NT2/D1 (cell line): ENCODE measurements around the gene IRF2.

ENCODE experiments used
- DNase-seq: peaks from one replicate; pipeline ENCODE4 v3.0.0-alpha.2; 2011; ENCODE audit warnings: low read depth, low spot score
- H3K27me3 ChIP-seq: 2 replicates; pipeline ENCODE4 v1.6.0; 2011; ENCODE audit warnings: mild to moderate bottlenecking; ENCODE audit not compliant: insufficient read length, insufficient read depth
- H3K36me3 ChIP-seq: 2 replicates; pipeline ENCODE4 v1.6.1; 2011; ENCODE audit warnings: mild to moderate bottlenecking, low read length, mixed read lengths; ENCODE audit not compliant: insufficient read depth, insufficient read length
- H3K4me1 ChIP-seq: 2 replicates; pipeline ENCODE4 v1.5.1; 2011; ENCODE audit not compliant: insufficient read depth, insufficient read length
- H3K4me3 ChIP-seq: 2 replicates; pipeline ENCODE4 v1.5.1; 2011; ENCODE audit warnings: low read depth; ENCODE audit not compliant: insufficient read length
- H3K9ac ChIP-seq: 2 replicates; pipeline ENCODE4 v1.6.0; 2011; ENCODE audit warnings: low read depth; ENCODE audit not compliant: insufficient read length
- H3K9me3 ChIP-seq: 2 replicates; pipeline ENCODE4 v1.5.1; 2011; ENCODE audit warnings: mild to moderate bottlenecking, low read length; ENCODE audit not compliant: insufficient read depth
- SUZ12 ChIP-seq: IDR thresholded peaks from 2 replicates; pipeline ENCODE4 v1.6.1; 2011; ENCODE audit not compliant: insufficient read length, insufficient read depth; ENCODE audit errors: extremely low read depth
- YY1 ChIP-seq: IDR thresholded peaks from 2 replicates; pipeline ENCODE4 v1.6.1; 2011; ENCODE audit not compliant: insufficient read length, insufficient read depth
- ZNF274 ChIP-seq: IDR thresholded peaks from 2 replicates; pipeline ENCODE4 v1.6.1; 2011; ENCODE audit warnings: mild to moderate bottlenecking, low read depth, low read length

The IRF2 gene

DNA sequence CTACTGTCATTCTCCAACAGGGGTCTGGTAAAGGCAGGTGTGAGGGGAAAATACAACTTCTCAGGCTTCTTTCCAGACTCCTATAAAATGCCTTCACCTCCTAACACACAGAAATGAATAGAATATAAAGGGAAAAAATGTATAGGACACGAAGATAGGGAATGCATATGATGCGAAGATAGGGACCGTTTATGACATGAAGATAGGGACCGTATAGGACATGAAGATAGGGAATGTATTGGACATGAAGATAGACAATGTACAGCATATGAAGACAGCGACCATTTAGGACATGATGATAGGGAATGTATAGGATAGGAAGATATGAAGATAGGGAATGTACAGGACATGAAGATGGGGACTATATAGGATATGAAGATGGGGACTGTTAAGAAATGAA, 10.5 kb downstream of the IRF2 start:
- no peak overlapping the region for H3K9ac ChIP-seq
- H3K36me3 ChIP-seq = no peaks in the 10 kb centered on the region
- no peak for DNase-seq
- H3K9me3 ChIP-seq = no peaks in the 10 kb centered on the region
- no peaks in the 10 kb centered on the region for H3K27me3 ChIP-seq
- H3K4me3 ChIP-seq = no peak overlapping the region
- no peaks in the 10 kb centered on the region for H3K4me1 ChIP-seq
- TF ChIP-seq YY1 (no peak), ZNF274 (no peak), SUZ12 (no peak)

DNA sequence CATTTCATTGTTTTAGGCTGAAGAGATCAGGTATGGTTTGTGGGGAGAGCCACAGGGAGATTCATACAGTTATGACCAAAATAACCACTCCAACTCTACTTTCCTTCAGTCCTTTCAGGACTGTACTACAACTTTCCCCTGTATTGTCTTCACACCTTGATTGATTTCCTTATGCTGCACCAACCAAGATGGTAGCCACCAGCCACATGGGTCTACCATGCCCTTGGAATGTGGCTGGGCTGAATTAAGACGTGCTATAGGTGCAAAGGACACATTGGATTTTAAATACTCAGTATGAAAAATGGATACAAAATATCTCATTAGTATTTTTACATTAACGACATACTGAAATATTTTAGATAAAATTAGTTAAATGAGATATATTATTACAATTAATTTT, 11.2 kb downstream of the IRF2 start:
- Histone ChIP-seq H3K36me3 (no peaks in the 10 kb centered on the region), H3K9ac (no peak overlapping the region), H3K27me3 (no peaks in the 10 kb centered on the region), H3K4me1 (no peaks in the 10 kb centered on the region), H3K4me3 (no peak overlapping the region), H3K9me3 (no peaks in the 10 kb centered on the region)
- no peak for DNase-seq
- TF ChIP-seq SUZ12 = no peak
- TF ChIP-seq ZNF274 = no peak
- no peak for TF ChIP-seq YY1

DNA sequence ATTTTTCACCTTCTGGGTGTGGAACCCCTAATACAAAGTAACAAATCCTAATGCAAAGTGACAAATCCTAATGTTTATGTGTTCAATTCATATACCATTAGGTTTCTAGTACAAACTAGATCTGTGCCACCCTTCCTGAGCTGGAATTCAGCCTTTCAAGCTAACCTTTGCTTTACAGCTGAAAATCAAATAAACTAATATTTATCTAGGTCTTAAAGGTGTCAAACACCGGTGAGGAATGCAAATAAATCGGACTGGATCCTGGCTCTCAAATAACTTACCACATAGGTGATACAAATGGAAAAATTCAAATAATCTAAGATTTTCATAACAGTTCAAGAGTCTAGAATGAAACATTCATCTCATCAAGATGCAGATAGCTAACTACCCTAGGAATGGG, 11.6 kb downstream of the IRF2 start:
- Histone ChIP-seq H3K27me3 (no peaks in the 10 kb centered on the region), H3K4me1 (no peaks in the 10 kb centered on the region), H3K36me3 (no peaks in the 10 kb centered on the region), H3K9me3 (no peaks in the 10 kb centered on the region), H3K9ac (no peak overlapping the region), H3K4me3 (no peak overlapping the region)
- no peak for DNase-seq
- TF ChIP-seq YY1 = no peak
- no peak for TF ChIP-seq ZNF274
- TF ChIP-seq SUZ12 = no peak

DNA sequence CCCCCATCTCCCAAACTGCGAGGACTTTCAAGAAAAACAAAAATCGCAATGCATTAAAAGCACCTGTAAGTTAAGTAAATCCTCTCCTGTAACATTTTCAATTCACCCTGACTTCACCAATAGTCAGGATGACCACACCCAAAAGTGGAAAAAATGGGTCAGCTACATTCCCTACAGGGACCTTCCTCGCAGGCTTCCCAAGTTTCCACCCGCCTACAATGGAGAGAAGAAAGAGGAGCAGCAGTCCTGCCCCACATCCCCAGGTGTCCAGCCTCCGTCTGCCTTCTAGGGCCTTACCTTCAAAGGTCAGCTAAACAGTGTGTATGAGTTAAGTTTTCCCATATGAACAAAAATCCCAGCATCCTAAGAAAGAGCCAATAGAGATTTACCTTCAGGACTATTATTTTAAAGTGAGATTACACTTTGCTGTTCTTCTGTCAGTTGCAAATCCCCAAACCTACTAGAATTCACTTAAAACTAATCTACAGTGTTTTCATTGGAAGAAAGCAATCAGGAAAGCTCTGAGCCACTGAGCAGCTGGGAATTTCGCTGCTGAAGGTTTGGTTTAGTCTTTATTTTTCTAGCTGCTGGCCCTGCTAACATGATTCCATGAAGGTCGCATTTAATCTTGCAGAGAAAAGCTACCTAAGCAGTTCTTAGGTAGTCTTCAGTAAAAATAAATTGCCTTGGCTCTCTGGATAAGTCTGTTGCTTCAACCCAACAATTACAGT, 12.5 kb downstream of the IRF2 start:
- Histone ChIP-seq H3K9me3 (no peaks in the 10 kb centered on the region), H3K4me3 (no peak overlapping the region), H3K4me1 (no peaks in the 10 kb centered on the region), H3K36me3 (no peaks in the 10 kb centered on the region), H3K9ac (no peak overlapping the region), H3K27me3 (no peaks in the 10 kb centered on the region)
- TF ChIP-seq YY1 (no peak), SUZ12 (no peak), ZNF274 (no peak)
- no peak for DNase-seq

DNA sequence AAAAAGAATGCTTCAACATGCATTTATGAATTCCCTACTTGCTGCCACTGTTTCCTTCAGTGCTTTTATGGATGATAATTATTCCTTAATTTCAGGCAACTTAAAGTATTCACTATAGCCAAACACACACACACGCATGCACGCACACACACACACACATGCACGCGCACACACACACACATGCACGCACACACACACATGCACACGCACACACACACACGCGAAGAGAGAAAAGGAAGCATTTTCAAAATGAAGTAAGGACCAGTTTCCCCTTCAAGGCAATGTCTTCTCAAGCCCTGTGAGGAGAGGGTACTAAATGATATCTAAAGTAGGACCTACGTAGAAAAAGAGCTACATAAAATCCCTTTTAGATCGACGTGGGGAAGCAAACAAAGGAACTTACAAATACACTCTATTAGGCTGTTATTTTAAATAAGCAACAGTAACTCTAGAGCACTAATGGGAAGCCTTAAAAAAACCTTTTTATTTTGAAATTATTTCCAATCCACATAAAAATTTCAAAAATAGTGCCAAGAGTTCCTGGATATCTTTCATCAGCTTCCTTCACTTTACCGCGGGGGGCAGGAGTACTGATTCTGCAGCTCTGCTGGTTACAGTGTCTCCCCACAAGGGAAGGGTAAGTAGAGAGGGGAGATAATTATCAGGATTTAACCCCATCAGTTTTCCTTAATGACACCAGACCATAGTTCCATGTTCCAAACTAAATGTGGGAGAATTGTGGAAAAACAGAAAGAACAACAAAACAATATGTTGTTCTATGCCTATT, 13.7 kb downstream of the IRF2 start:
- no peak for TF ChIP-seq ZNF274
- TF ChIP-seq SUZ12 = no peak
- TF ChIP-seq YY1 = no peak
- Histone ChIP-seq H3K36me3 (no peaks in the 10 kb centered on the region), H3K9me3 (no peaks in the 10 kb centered on the region), H3K9ac (no peak overlapping the region), H3K27me3 (no peaks in the 10 kb centered on the region), H3K4me3 (no peak overlapping the region), H3K4me1 (no peaks in the 10 kb centered on the region)
- no peak for DNase-seq

DNA sequence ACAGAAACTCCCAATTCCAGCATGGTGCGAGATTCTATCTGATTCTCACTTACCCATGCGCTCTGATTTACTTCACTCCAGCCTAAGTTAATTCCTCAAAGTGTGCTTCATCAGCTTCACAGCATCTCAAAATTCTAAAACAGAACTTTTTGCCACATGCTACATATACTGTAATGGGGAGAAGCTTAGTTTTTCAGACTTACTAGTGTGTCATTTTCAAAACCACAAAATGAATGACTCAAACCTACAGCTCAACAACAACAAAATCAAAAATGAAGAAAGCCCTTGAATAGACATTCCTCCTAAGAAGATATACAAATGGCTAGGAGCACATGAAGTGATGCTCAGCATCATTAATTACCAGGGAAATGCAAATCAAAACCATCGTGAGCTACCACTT, 14.9 kb downstream of the IRF2 start:
- Histone ChIP-seq H3K27me3 (no peaks in the 10 kb centered on the region), H3K4me3 (no peak overlapping the region), H3K9me3 (no peaks in the 10 kb centered on the region), H3K4me1 (no peaks in the 10 kb centered on the region), H3K9ac (no peak overlapping the region), H3K36me3 (no peaks in the 10 kb centered on the region)
- no peak for DNase-seq
- no peak for TF ChIP-seq ZNF274
- no peak for TF ChIP-seq YY1
- no peak for TF ChIP-seq SUZ12

DNA sequence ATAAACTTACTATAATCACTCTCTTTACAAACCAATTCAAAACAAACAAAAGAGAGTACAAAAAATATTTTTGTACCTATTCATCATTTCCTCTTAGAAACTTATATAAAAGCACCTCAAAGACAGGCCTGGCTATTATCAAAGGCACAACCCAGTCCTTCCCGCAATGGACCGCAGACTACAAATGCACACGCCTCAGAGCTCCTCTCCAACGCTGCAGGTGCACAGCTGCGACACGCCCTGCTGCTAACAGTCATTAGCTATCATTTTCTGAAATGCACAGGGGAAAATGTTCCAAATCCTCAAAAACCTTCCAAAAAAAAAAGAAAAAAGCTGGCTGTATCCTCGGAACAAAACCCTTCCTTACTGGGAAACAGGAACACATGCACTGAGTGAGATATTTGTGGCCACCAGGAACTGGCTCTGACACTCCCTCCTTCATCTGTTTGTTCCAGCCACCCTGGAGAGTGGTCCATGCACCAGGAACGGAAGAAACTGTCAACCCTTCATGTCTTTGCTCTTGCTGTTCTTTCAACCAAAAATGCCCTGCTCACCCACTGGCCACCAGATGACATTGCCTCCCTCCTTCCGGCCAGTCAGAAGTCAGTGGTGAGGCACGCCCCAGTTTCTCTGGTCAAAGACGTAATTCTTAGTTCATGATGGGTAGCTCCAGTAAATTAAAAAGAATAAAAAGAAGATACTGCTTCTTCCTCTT, 16.7 kb downstream of the IRF2 start:
- DNase-seq = no peak

More for the DNA sequence above, 16.7 kb downstream of the IRF2 start:
- H3K36me3 ChIP-seq = no peaks in the 10 kb centered on the region
- no peaks in the 10 kb centered on the region for H3K27me3 ChIP-seq
- H3K9ac ChIP-seq = no peak overlapping the region
- TF ChIP-seq YY1 = no peak
- TF ChIP-seq ZNF274 = no peak
- no peak for TF ChIP-seq SUZ12
- no peaks in the 10 kb centered on the region for H3K9me3 ChIP-seq
- H3K4me3 ChIP-seq = no peak overlapping the region
- no peaks in the 10 kb centered on the region for H3K4me1 ChIP-seq
